GM19035 (cell line): Measurements from ENCODE around the gene SHANK1.

Source experiments
- ATAC-seq: cut with Tn5 transposase; IDR thresholded peaks from one replicate; pipeline ENCODE4 v1.9.1; 2021; ENCODE audit not compliant: unreplicated experiment

Gene SHANK1

GRCh38 chr19:50713556-50714236 lies 5.9 kb downstream of the SHANK1 start:
- no peak for ATAC-seq

GRCh38 chr19:50712833-50713232 lies 6.8 kb downstream of the SHANK1 start:
- no peak for ATAC-seq

DNA sequence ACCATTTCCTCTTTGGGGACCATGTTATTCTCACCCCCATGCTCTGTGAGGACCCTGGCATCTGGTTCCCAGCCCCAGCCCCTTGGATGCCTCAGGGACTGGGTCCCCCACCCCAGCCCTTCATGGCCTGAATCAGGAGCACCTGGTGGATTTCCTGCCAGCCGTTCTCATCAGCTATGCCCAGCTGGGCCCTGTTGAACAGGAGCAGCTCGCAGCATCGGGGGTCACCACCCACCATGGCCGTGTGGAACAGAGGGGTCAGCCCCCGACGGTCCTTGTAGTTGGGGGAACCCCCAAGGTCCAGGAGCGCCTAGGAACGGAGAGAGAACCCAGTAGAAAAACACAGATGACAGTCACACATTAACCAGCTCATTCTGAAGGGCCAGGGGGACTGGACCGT lies 7.8 kb downstream of the SHANK1 start:
- ATAC-seq, result no peak

GRCh38 chr19:50711196-50711595 lies 8.4 kb downstream of the SHANK1 start:
- ATAC-seq, result no peak

DNA sequence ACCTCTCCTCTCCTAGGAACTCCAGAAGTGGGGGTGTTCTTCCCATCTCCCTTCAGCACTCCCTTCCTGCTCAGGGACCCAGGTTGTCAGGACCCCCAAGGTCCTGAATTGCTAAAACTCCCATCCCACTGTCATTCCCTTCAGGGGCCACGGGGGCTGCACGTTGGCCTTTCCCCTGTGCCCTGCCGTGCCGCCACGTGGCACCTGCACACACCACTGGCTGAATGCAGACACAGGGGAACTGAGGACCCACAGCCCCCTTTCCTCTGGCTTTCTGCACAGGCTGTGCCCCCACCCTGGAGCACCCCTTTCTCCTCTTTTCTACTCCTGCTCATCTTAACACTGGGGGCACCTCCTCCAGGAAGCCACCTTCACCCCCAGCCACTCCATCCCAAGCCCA lies 9.0 kb downstream of the SHANK1 start:
- ATAC-seq, result no peak

- ATAC-seq, result no peak
Observed at GRCh38 chr19:50710094-50710493, 9.5 kb downstream of the SHANK1 start.

DNA sequence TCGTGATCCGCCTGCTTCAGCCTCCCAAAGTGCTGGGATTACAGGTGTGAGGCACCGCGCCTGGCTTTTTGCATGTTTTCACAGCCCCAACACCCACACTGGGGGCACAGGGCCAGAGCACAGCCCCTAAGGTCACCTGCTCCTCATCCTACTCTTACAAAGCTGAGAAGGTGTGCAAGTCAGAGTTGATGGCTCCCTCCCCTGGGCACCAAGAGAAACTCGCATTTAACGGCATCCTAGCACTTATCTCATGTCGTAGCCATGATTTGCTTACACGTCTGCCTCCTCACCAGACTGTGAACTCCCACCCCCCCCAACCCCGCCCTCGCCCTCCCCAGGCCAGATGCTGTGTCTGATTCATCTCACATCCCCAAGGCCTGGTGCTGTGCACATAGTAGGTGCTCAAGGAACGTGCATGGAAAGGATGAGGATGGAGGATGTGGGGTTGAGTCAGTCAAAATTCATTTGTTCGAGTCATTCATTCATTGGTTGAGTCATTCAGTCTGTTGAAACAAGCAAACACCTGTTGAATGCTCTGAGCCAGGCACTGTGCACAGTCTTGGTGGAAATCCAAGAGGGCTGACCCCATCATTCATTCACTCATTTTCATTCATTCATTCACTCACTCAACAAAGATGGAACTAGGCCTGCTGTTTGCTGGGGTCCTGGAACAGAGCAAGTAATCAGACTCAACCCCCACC lies 11.3 kb downstream of the SHANK1 start:
- ATAC-seq, result no peak

DNA sequence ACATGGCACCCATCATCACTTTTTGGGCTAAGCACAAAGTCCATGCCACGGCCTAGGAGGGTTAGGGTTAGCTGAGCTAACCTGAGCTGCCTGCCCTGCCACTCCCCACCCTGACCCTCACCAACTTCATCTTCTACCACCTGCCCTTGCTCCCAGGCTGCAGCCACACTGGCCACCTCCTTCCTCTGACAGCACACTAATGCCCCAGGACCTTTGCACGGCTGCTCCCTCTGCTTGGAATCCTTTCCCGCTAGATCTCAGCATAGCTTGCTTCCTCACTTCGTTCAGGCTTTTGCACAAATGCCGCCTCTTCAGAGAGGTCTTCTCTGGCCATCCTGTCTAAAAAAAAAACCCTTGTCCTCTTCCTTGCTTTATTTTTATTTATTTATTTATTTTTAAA lies 13.2 kb downstream of the SHANK1 start:
- no peak for ATAC-seq

DNA sequence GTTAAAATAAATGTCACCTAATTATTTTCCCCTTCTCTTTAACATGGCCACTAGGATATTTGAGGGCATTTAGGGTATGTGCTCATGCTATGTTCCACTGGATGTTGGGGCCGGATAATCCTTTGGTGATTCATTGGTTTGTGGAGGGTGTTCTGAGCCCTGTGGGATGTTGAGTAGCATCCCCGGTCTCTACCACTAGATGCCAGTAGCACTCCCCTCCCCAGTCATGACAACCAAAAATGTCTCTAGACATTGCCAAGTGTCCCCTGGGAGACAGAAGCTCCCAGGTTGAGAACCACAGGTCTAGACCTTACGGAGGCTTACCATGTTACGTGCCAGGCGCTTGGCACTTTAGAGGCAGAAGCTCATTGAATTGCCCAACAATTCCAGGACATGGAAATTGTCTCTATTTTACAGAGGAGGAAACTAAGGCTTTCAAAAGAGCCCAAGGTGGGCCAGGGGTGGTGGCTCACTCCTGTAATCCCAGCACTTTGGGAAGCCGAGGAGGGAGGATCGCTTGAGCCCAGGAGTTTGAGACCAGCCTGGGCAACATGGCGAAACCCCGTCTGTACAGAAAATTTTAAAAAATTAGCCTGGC lies 14.1 kb downstream of the SHANK1 start:
- ATAC-seq, result no peak

- no peak for ATAC-seq
Observed at GRCh38 chr19:50703915-50704796, 15.4 kb downstream of the SHANK1 start.

DNA sequence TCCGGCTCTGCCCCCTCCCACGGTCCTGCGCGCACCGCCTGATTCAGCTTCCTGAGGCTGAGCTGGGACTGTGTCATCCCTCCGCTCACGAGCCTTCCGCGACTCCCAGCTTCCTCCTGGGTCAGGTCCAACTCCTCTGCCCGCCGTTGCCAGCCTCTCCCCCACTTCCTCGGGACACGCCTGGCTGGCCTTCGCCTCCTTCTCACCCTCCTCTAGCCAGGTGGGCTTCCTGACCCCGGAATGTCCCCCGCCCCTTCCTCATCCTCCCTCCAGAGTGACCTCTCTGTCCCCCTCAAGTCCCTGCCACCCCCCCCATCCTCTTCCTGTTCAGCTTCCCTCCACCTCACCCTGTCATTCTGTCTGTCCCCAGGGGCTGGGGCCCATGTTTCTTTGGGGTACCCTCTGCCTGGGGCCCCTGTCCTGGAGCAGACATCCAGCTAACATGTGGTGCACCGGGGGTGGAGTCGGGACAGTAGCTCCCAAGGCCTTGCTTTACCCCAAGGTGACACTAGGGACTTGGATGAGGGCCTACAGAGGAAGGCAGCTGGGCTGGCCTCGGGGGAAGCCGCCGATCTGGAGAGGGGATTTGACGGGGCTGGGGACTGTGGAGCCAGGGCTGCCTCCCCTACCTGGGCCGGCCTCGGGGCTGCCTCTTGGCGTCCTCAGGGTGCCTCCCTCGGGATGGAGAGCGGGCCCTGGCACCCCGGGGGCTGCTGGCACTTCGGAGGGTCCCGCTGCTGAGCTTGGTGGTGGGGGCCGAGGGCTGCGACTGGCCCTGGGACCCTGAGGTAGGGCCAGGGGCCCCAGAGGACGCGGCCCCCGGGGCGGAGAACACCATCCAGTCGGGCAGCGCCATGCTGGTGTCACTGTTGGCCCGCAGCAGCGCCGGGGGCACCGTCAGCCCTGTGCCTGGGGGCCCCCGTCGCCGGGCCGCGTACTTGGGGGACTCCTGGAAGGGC lies 16.5 kb downstream of the SHANK1 start:
- ATAC-seq, result no peak

- ATAC-seq, result no peak
Observed at GRCh38 chr19:50702158-50702870, 17.3 kb downstream of the SHANK1 start.

- ATAC-seq, result no peak
Observed at GRCh38 chr19:50701367-50701985, 18.1 kb downstream of the SHANK1 start.

- no peak for ATAC-seq
Observed at GRCh38 chr19:50697414-50698124, 22.0 kb downstream of the SHANK1 start.

DNA sequence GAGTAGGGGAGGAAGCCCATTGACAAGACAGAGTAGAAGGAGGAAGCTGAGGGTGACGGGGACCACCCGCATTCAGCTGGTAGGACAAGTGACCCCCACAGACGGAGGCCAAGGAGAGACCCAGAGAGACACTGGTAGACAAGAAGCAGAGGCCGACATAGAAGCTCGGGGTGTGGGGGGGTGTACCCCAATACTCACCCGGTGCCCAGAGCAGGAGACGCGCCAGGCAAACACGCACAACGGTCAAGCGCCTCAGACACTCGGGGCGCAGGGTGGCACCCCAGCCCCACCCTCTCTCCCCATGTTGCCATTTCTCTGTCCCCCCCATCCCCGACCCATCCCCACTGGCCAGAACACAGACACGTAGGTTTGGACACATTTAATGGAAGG lies 23.5 kb downstream of the SHANK1 start:
- ATAC-seq, result no peak

DNA sequence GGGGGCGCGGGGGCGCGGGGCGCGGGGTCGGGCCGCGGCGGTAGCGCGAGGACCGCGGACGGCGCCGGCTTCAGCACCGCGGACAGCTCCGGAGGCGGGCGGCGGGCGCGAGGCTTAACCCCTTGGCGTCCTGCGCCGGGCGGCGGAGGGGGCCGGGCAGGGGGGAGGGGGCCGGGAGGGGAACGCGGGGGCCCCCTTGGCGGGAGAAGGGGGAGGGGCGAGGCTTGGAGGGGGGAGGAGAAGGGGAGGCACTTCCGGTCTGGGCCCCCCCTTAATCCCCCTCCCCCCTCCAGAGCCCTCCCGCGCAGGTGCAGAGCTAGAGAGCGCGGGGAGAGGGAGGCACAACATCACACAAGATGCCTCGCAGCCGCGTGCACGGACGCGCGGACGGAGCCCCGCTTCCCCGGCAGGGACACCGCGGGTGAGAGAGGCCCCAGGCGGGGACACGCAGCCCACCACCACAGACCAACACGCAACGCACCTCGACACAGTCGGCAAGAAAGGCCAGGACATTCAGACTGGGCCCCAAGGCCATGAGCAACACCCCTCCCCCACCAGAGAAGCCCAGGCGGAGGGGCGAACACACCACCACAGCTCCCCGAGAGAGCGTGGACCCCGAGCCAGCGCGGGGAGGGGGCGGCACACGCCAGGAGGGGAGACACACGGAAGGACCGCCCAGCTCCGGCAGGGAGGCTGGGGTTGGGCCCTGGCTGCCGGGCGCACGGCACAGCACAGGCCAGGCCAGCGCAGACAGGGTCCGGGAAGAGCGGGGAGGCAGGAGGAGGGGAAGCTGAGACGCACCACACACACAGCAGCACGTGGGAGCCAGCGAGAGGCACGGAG lies 24.1 kb downstream of the SHANK1 start:
- no peak for ATAC-seq

GRCh38 chr19:50694815-50695145 lies 24.8 kb downstream of the SHANK1 start:
- no peak for ATAC-seq
